IPS DF 6.9 (cell line): ENCODE data around the gene SDS.

Experiments used
- DNase-seq: peaks from one replicate; pipeline ENCODE4 v3.0.0-alpha.2; 2013; ENCODE audit warnings: low read depth, low spot score
- H3K27ac ChIP-seq: one replicate; pipeline ENCODE4 v1.5.1; 2013; ENCODE audit warnings: low read length, control low read depth
- H3K27me3 ChIP-seq: 2 replicates; pipeline ENCODE4 v1.6.1; 2013; ENCODE audit warnings: mild to moderate bottlenecking, low read length; ENCODE audit not compliant: control insufficient read depth, insufficient read depth
- H3K36me3 ChIP-seq: 2 replicates; pipeline ENCODE4 v1.6.1; 2013; ENCODE audit warnings: low read length; ENCODE audit not compliant: control insufficient read depth, insufficient read depth
- H3K4me1 ChIP-seq: 2 replicates; pipeline ENCODE4 v1.6.1; 2013; ENCODE audit warnings: low read length; ENCODE audit not compliant: control insufficient read depth, insufficient read depth
- H3K4me3 ChIP-seq: 2 replicates; pipeline ENCODE4 v1.5.1; 2013; ENCODE audit warnings: mild to moderate bottlenecking, low read length
- H3K9me3 ChIP-seq: 2 replicates; pipeline ENCODE4 v1.6.1; 2013; ENCODE audit warnings: low read length, inconsistent platforms; ENCODE audit not compliant: control insufficient read depth, insufficient read depth
- WGBS: extraction: QIAGEN DNeasy Blood & Tissue Kit; methylation state at CpG from one replicate; pipeline ENCODE4 v1.1.7; 2013; ENCODE audit warnings: mixed read lengths, missing lambda C conversion rate; ENCODE audit not compliant: insufficient read length, insufficient coverage; 5-methylcytosine and 5-hydroxymethylcytosine counted together

Gene SDS

GRCh38 chr12:113374823-113375428 is 28.8 kb downstream of the SDS start:
- DNase-seq: no peak
- H3K27ac ChIP-seq: no peak overlapping the region
- no peaks in the 10 kb centered on the region for H3K9me3 ChIP-seq
- no peaks in the 10 kb centered on the region; the same call in 1 of the 2 replicates for H3K4me1 ChIP-seq
- no peaks in the 10 kb centered on the region for H3K27me3 ChIP-seq
- WGBS: no CpG with 5 or more reads among the region's 4 CpGs
- peaks cover 7% of the 10 kb centered on the region for H3K36me3 ChIP-seq
- no peak overlapping the region; the same call in 1 of the 2 replicates for H3K4me3 ChIP-seq

DNA sequence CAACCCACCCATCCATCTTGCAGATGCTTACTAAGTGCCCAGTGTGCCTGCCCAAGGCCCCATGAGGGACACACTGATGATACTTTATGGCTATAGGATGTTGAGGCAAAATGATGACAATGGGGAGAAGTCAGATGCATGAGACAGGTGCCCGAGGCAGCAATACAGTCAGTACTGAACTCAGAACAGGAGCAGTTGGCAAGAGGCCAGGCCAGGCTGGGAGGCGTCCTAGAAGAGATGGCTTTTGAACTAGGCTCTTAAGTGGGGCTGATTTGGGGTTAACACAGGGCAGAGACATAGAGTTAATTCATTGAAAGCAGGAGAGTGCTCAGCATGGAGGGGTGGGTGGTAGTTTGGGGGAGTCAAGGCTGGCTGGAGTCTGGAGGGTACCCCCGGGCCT is 29.7 kb downstream of the SDS start:
- no peak overlapping the region for H3K4me3 ChIP-seq
- no CpG with 5 or more reads among the region's 3 CpGs for WGBS
- DNase-seq: no peak
- peaks cover 7% of the 10 kb centered on the region for H3K36me3 ChIP-seq
- H3K27ac ChIP-seq: no peak overlapping the region
- no peaks in the 10 kb centered on the region; the same call in 1 of the 2 replicates for H3K4me1 ChIP-seq
- no peaks in the 10 kb centered on the region for H3K9me3 ChIP-seq
- H3K27me3 ChIP-seq: no peaks in the 10 kb centered on the region

DNA sequence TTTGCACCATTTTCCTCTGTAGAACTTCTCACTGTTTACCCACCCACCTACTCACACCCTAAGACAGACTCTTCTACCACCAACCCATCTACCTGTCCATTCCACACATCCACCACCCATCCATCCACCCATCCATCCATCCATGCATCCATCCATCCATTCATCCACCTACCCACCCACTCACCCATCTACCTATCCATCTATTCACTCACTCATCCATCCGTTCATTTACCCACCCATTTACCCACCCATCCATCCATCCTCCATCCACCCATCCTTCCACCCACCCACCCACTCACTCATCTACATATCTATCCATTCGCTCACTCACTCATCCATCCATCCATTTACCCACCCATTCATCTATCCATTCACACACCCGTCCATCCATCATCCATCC is 30.2 kb downstream of the SDS start:
- Histone ChIP-seq H3K9me3 (no peaks in the 10 kb centered on the region), H3K27me3 (no peaks in the 10 kb centered on the region), H3K4me1 (no peaks in the 10 kb centered on the region; the same call in 1 of the 2 replicates), H3K36me3 (peaks cover 7% of the 10 kb centered on the region), H3K27ac (no peak overlapping the region), H3K4me3 (no peak overlapping the region)
- WGBS: 100% methylated on average over 3 of the region's 3 CpGs
- no peak for DNase-seq

GRCh38 chr12:113372371-113372770 is 31.3 kb downstream of the SDS start:
- no peak for DNase-seq
- H3K4me1 ChIP-seq: no peaks in the 10 kb centered on the region; the same call in 1 of the 2 replicates
- no peaks in the 10 kb centered on the region for H3K9me3 ChIP-seq
- H3K27ac ChIP-seq: no peak overlapping the region
- H3K27me3 ChIP-seq: no peaks in the 10 kb centered on the region
- peaks cover 7% of the 10 kb centered on the region for H3K36me3 ChIP-seq
- no peak overlapping the region for H3K4me3 ChIP-seq
- no CpG with 5 or more reads among the region's 9 CpGs for WGBS

- Histone ChIP-seq H3K4me1 (no peaks in the 10 kb centered on the region; the same call in 1 of the 2 replicates), H3K36me3 (peaks cover 7% of the 10 kb centered on the region), H3K9me3 (no peaks in the 10 kb centered on the region), H3K27me3 (no peaks in the 10 kb centered on the region), H3K4me3 (no peak overlapping the region), H3K27ac (no peak overlapping the region)
- no peak for DNase-seq
- no CpG with 5 or more reads among the region's 6 CpGs for WGBS
These were observed 31.9 kb downstream of the SDS start for GRCh38 chr12:113371808-113372207.

DNA sequence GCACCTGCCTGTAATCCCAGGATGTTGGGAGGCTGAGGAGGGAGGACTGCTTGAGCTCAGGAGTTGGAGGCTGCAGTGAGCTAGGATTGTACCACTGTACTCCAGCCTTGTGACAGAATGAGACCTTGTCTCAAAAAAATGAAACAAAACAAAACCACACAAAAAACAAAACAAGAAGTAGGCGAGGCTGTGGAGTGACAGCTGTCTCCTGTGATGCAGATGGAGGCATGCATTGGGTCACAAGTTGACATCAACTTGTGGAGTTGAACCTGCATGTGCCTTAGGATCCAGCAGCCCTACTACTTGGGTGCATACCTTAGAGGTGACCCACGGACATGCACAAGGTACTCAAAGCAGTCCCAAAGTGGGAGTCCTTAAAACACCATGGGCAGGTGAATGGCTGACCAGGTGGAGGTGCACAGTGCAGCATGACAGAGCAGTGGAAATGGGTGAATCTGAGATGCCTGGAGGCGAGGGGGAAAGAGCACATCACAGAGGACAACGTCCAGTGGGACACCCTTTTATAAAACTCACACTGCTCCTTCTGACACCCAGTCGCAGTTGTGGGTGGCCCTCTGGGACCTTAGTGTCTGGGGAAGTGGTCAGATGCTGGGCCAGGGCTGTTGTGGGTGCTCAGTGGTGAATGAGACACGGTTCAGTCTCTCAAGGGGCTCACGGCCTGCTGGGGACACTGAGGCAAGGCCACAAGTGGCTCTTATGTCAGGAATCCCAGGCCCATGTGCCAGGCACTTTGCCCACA is 32.6 kb downstream of the SDS start:
- no peak for DNase-seq
- no peaks in the 10 kb centered on the region for H3K27me3 ChIP-seq
- no CpG with 5 or more reads among the region's 7 CpGs for WGBS
- no peak overlapping the region for H3K4me3 ChIP-seq
- no peaks in the 10 kb centered on the region; the same call in 1 of the 2 replicates for H3K4me1 ChIP-seq
- H3K36me3 ChIP-seq: peaks cover 7% of the 10 kb centered on the region
- H3K9me3 ChIP-seq: no peaks in the 10 kb centered on the region
- H3K27ac ChIP-seq: no peak overlapping the region

DNA sequence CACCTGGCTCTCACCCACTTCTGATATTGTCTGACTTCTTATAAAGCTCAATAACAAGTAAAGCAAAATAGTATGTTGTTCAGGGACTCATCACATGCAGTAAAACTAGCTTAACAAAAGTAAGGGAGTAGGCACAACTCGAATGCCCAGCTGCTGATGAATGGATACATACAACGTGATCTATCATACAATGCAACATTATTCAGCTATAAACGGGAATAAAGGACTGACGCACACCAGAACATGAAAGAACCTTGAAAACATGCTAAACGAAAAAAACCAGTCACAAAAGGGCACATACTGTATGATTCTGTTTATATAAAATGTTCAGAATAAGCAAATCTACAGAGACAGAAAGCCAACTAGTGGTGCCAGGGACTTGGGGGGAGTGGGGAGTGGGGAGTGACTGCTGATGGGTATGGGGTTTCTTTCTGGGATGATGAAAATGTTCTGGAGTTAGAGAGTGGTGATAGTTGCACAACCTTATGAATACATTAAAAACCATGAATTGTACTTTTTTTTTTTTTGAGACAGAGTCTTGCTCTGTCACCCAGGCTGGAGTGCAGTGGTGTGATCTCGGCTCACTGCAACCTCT is 34.2 kb downstream of the SDS start:
- Histone ChIP-seq H3K4me3 (no peak overlapping the region), H3K9me3 (no peaks in the 10 kb centered on the region), H3K27ac (no peak overlapping the region), H3K27me3 (no peaks in the 10 kb centered on the region), H3K36me3 (peaks cover under 1% of the 10 kb centered on the region), H3K4me1 (no peaks in the 10 kb centered on the region)
- DNase-seq: no peak
- WGBS: no CpG with 5 or more reads among the region's 6 CpGs

DNA sequence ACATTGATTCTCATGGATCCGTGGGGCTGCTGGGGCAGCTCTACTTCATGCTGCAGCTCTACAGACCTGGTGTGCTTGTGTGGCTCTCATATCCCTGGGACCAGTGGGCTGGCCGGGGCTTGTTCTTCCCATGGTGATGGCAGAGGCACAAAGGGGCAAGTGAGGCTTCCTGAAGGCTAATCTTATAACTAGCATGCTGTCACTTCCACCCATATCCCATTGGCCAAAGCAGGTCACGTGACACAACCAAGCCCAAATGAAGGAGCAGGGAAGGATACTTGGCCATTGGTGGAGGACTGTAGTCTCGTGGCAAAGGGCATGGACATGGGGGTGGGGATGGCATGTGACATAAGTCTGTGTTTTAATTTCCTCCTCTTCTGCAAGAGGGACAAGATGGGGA is 35.4 kb downstream of the SDS start:
- Histone ChIP-seq H3K36me3 (no peaks in the 10 kb centered on the region), H3K4me3 (no peak overlapping the region), H3K4me1 (no peaks in the 10 kb centered on the region), H3K27me3 (no peaks in the 10 kb centered on the region), H3K27ac (no peak overlapping the region), H3K9me3 (no peaks in the 10 kb centered on the region)
- no CpG with 5 or more reads among the region's 4 CpGs for WGBS
- DNase-seq: no peak

GRCh38 chr12:113366827-113367226 is 36.9 kb downstream of the SDS start:
- WGBS: no CpG with 5 or more reads among the region's 4 CpGs
- H3K4me3 ChIP-seq: no peak overlapping the region
- no peak overlapping the region for H3K27ac ChIP-seq
- H3K4me1 ChIP-seq: no peaks in the 10 kb centered on the region
- H3K27me3 ChIP-seq: no peaks in the 10 kb centered on the region
- DNase-seq: no peak
- H3K9me3 ChIP-seq: no peaks in the 10 kb centered on the region
- H3K36me3 ChIP-seq: no peaks in the 10 kb centered on the region

DNA sequence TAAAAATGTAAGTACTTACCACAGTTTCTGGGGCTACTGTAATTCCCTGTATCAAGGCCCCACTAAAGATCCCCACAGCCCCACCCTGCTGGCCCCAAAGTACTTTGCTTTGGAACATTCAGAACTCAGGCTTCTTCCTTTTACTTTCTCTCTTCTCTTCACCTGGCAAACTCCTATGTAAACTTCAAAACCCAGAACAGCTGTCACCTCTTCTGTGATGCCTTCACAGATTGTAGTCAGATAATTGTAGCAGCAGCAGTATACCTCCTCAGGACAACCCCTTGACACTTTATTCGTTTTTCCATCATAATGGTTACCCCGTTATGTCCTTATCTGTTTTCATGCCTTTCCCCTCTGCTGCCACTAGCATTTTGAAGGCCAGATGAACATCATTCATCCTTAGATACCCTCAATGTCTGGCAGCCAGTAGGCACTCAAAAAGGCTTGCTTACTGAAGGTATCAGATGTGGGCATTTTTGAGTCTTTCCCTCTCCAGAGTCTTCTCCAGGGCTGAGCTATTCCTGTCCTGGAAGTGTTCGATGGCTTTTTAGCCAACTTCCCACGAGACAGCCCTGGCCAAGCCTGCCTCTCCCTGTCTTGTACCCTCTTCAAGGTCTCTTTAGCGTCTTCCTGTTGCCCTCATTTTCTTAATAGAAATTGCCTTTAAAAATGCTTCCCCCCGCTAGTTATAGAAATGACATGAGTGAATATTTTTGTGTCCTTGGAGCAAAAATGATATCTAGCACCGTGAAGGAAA is 37.9 kb downstream of the SDS start:
- Histone ChIP-seq H3K36me3 (no peaks in the 10 kb centered on the region), H3K4me1 (no peaks in the 10 kb centered on the region), H3K27me3 (no peaks in the 10 kb centered on the region), H3K4me3 (no peak overlapping the region), H3K27ac (no peak overlapping the region), H3K9me3 (no peaks in the 10 kb centered on the region)
- no CpG with 5 or more reads among the region's 7 CpGs for WGBS
- no peak for DNase-seq
